ENCODE results near the gene ATP5IF1. TPM values are rescaled to one million over a fixed set of nuclear protein-coding genes. Genes with fewer than 3 reads are reported as not detected.

Gene ATP5IF1
- 100 to 1,000 TPM; 209 to 865 (median 423) TPM for total RNA-seq
- 1,000 to 10,000 TPM in 1 of 2 donors, 100 to 1,000 TPM in 1; 286 to 3,101 TPM for polyA plus RNA-seq
- long read RNA-seq, donor 1, transcript ATP5IF1-201 (3 exons, 494 nt), result major isoform, 160 of 187 reads
- long read RNA-seq, donor 1, partial matches to known transcripts, result 21 of 187 reads
- long read RNA-seq, donor 1, other reads (novel, unspliced or antisense), result 2 of 187 reads
- long read RNA-seq, donor 2, transcript ATP5IF1-201 (3 exons, 494 nt), result major isoform, 37 of 54 reads
- long read RNA-seq, donor 2, partial matches to known transcripts, result 13 of 54 reads
- long read RNA-seq, donor 2, other reads (novel, unspliced or antisense), result 0 of 54 reads
- long read RNA-seq, donor 3, transcript ATP5IF1-201 (3 exons, 494 nt), result major isoform, 62 of 83 reads
- long read RNA-seq, donor 3, partial matches to known transcripts, result 15 of 83 reads
- long read RNA-seq, donor 3, other reads (novel, unspliced or antisense), result 3 of 83 reads

- peaks cover 4 to 57% (median 31%) of the 10 kb centered on the region in 12 donors for H3K4me1 ChIP-seq
Observed at GRCh38 chr1:28235755-28236655, at the start of gene ATP5IF1. ATP5IF1 (plus strand) TSS chr1:28236124; CDS start chr1:28236184, 60 bp downstream.

GRCh38 chr1:28190337-28190979 is 45.5 kb upstream of the ATP5IF1 start:
- WGBS, 4 donors, result 58 to 76% (median 68%) methylated on average over 3 of the region's 3 CpGs
- Histone ChIP-seq H3K4me3 (no peak overlapping the region), H3K27me3 (no peaks in the 10 kb centered on the region), H3K4me1 (peaks cover 0 to 15% (median 5%) of the 10 kb centered on the region in 12 donors), H3K27ac (peak overlapping the region in 8 of 12 donors; percentile 3 to 62 (median 40)), H3K9me3 (no peaks in the 10 kb centered on the region), H3K36me3 (no peaks in the 10 kb centered on the region)
- TF ChIP-seq CTCF (IDR thresholded peaks at IDR 0.05), result no peak
- TF ChIP-seq POLR2A (IDR thresholded peaks at IDR 0.05), result no peak
- DNase-seq (no peak), ATAC-seq (no peak)
- intact Hi-C loops (cut with DNase I), result loop anchor here in 1 of 10 donors (10.0 kb wide), 1 partner anchor 326 kb away; no protein-coding TSS in a partner anchor

More at GRCh38 chr1:28235755-28236655, at the start of gene ATP5IF1:
- no peaks in the 10 kb centered on the region for H3K9me3 ChIP-seq
- intact Hi-C loops (cut with DNase I), result no loop called here
- DNase-seq (peak; percentile 98 to 99 (median 98)), ATAC-seq (peak; percentile 92 to 97 (median 96))
- H3K4me3 ChIP-seq, result peak within 1 kb of the TSS; percentile 74 to 99 (median 94)
- 0 to 1% (median 1%) methylated on average over 49 to 60 of the region's 60 CpGs for WGBS, 4 donors
- no peaks in the 10 kb centered on the region for H3K27me3 ChIP-seq
- peak within 1 kb of the TSS; percentile 83 to 94 (median 91) for H3K27ac ChIP-seq
- peak in 1 of 12 donors; percentile 10 for TF ChIP-seq CTCF (IDR thresholded peaks at IDR 0.05)
- peak; percentile 97 to 99 for TF ChIP-seq POLR2A (IDR thresholded peaks at IDR 0.05)
- peaks cover 0 to 21% (median 10%) of the 10 kb centered on the region in 9 donors for H3K36me3 ChIP-seq

- ATAC-seq, result peak in 3 of 4 donors; percentile 56 to 88 (median 71)
- Histone ChIP-seq H3K4me1 (peaks cover 0 to 15% (median 5%) of the 10 kb centered on the region in 12 donors), H3K27me3 (no peaks in the 10 kb centered on the region), H3K9me3 (no peaks in the 10 kb centered on the region), H3K36me3 (no peaks in the 10 kb centered on the region), H3K4me3 (no peak overlapping the region), H3K27ac (peak overlapping the region in 8 of 12 donors; percentile 3 to 62 (median 40))
- intact Hi-C loops (cut with DNase I), result loop anchor here in 1 of 10 donors (10.0 kb wide), 1 partner anchor 326 kb away; no protein-coding TSS in a partner anchor
- TF ChIP-seq CTCF (IDR thresholded peaks at IDR 0.05) (no peak), POLR2A (IDR thresholded peaks at IDR 0.05) (no peak)
- DNase-seq, result no peak
- 53 to 57% (median 55%) methylated on average over 12 of the region's 12 CpGs for WGBS, 4 donors
Observed at GRCh38 chr1:28190996-28191645, 44.8 kb upstream of the ATP5IF1 start.
